MM.1S (cell line): ENCODE data around the gene MMP7.
A peak's percentile ranks its signal among the peaks of the same experiment; 100 is the strongest.

Source experiments
- DNase-seq: peaks from one replicate; pipeline ENCODE4 v3.0.0-alpha.2; 2015
- H2AFZ ChIP-seq: fragments of 300-600 bp; sonication (generic); 2 replicates; pipeline ENCODE4 v1.6.0; 2016; ENCODE audit warnings: antibody characterized with exemption, low read length
- H3F3A ChIP-seq: fragments of 300-600 bp; sonication (generic); 2 replicates; pipeline ENCODE4 v1.6.1; 2016; ENCODE audit warnings: mild to moderate bottlenecking, antibody characterized with exemption, low read length, moderate library complexity, mixed read lengths; ENCODE audit not compliant: insufficient read depth
- H3K27ac ChIP-seq: fragments of 300-600 bp; sonication (generic); 2 replicates; pipeline ENCODE4 v1.5.1; 2016; ENCODE audit warnings: mild to moderate bottlenecking, low read length
- H3K27me3 ChIP-seq: fragments of 300-600 bp; sonication (generic); replicated peaks from 2 replicates; pipeline ENCODE4 v1.6.0; 2016; ENCODE audit warnings: low read length; ENCODE audit not compliant: insufficient read depth
- H3K36me3 ChIP-seq: fragments of 300-600 bp; sonication (generic); replicated peaks from 2 replicates; pipeline ENCODE4 v1.6.1; 2016; ENCODE audit warnings: mild to moderate bottlenecking, low read length, mixed read lengths; ENCODE audit not compliant: insufficient read depth
- H3K4me1 ChIP-seq: fragments of 300-600 bp; sonication (generic); 2 replicates; pipeline ENCODE4 v1.6.1; 2016; ENCODE audit warnings: low read length, mixed read lengths
- H3K4me2 ChIP-seq: fragments of 300-600 bp; sonication (generic); 2 replicates; pipeline ENCODE4 v1.6.0; 2016; ENCODE audit warnings: low read depth, low read length
- H3K4me3 ChIP-seq: fragments of 300-600 bp; sonication (generic); 2 replicates; pipeline ENCODE4 v1.5.1; 2016; ENCODE audit warnings: low read length, mixed read lengths
- H3K79me2 ChIP-seq: fragments of 300-600 bp; sonication (generic); 2 replicates; pipeline ENCODE4 v1.6.1; 2016; ENCODE audit warnings: mixed run types, low read length, mixed read lengths
- H3K9ac ChIP-seq: fragments of 300-600 bp; sonication (generic); 2 replicates; pipeline ENCODE4 v1.6.1; 2016; ENCODE audit warnings: low read length, mixed read lengths
- H3K9me2 ChIP-seq: fragments of 300-600 bp; sonication (generic); replicated peaks from 2 replicates; pipeline ENCODE4 v1.6.1; 2016; ENCODE audit warnings: mild to moderate bottlenecking, low read length, mixed read lengths; ENCODE audit not compliant: insufficient read depth
- H3K9me3 ChIP-seq: fragments of 300-600 bp; sonication (generic); replicated peaks from 2 replicates; pipeline ENCODE4 v1.6.1; 2016; ENCODE audit warnings: mild to moderate bottlenecking, low read length, mixed read lengths; ENCODE audit not compliant: insufficient read depth
- H4K20me1 ChIP-seq: fragments of 300-600 bp; sonication (generic); 2 replicates; pipeline ENCODE4 v1.6.1; 2016; ENCODE audit warnings: mild to moderate bottlenecking, low read length, moderate library complexity, mixed read lengths; ENCODE audit not compliant: insufficient read depth
- EZH2 ChIP-seq: fragments of 300-600 bp; sonication (generic); optimal IDR thresholded peaks from 2 replicates; pipeline ENCODE3; 2017; ENCODE audit warnings: low read depth, mild to moderate bottlenecking, antibody characterized with exemption, low read length, mixed read lengths
- EZH2phosphoT487 ChIP-seq: fragments of 300-600 bp; sonication (generic); IDR thresholded peaks from 2 replicates; pipeline ENCODE4 v1.6.1; 2018; ENCODE audit warnings: antibody characterized with exemption, low read length
- TF ChIP-seq, protein P1 (sequence below): fragments of 300-600 bp; sonication (generic); IDR thresholded peaks from 2 replicates; pipeline ENCODE4 v1.5.1; 2016; ENCODE audit warnings: antibody characterized with exemption, low read length, mixed read lengths

Gene MMP7

DNA sequence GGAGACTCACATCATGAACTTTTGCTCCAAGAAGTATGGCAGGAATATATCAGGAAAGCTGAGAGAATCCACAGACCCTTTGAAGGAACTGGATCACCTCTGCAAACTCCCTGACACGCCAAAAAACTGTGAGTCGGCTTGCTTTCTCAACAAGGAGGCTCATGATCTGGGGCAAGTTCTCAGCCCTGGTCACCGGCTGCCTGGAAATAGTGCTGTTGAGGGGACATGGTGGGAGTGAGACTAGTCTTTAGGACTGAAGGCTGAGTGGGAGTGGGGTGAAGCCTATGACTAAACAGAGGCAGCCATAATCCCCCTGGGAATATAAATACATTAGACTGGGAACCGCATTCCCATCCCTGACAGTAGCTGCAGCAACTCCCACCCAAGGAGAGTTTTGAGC is 8.4 kb upstream of the MMP7 start:
- no peak overlapping the region for H2AFZ ChIP-seq

DNA sequence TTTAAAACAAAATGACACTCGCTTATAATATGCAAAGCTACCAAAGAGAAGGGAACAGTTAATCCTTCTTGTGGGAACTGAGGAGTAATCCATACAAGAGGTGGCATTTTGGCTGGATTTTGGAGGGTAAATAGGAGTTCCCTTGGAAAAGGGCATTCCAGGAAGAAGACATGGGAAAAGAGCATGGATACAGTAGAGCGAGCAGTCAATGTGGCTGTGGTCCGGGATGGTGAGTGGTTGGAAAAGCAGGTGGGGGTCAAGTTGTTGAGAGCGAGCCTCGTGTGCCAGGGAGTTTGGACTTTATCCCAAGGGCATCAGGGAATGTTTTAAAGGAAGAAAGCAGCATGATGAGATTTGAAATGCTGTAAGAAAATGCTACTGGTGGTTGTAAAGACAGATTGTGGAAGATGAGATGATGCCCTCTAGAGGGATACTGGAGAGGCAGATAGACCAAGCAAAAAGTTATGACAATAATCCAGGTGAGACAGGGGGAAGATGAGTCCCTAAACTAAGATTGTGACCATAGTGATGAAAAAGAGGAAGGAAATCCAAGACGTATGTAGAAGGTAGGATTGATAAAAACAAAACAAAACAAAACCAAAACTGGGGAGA is 3.8 kb upstream of the MMP7 start:
- Histone ChIP-seq H3K4me3 (no peak overlapping the region), H3K9ac (no peak overlapping the region), H3K79me2 (no peaks in the 10 kb centered on the region), H4K20me1 (no peaks in the 10 kb centered on the region), H3K4me1 (no peaks in the 10 kb centered on the region), H3K27me3 (no peaks in the 10 kb centered on the region), H3K27ac (no peak overlapping the region), H3F3A (no peaks in the 10 kb centered on the region), H3K9me2 (no peaks in the 10 kb centered on the region), H2AFZ (no peak overlapping the region), H3K4me2 (no peak overlapping the region), H3K9me3 (no peaks in the 10 kb centered on the region), H3K36me3 (no peaks in the 10 kb centered on the region)
- DNase-seq, result no peak
- TF ChIP-seq EZH2phosphoT487, result no peak
- TF ChIP-seq, protein P1, sequence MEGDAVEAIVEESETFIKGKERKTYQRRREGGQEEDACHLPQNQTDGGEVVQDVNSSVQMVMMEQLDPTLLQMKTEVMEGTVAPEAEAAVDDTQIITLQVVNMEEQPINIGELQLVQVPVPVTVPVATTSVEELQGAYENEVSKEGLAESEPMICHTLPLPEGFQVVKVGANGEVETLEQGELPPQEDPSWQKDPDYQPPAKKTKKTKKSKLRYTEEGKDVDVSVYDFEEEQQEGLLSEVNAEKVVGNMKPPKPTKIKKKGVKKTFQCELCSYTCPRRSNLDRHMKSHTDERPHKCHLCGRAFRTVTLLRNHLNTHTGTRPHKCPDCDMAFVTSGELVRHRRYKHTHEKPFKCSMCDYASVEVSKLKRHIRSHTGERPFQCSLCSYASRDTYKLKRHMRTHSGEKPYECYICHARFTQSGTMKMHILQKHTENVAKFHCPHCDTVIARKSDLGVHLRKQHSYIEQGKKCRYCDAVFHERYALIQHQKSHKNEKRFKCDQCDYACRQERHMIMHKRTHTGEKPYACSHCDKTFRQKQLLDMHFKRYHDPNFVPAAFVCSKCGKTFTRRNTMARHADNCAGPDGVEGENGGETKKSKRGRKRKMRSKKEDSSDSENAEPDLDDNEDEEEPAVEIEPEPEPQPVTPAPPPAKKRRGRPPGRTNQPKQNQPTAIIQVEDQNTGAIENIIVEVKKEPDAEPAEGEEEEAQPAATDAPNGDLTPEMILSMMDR, result peak; percentile 45

More for the DNA sequence above, 8.4 kb upstream of the MMP7 start:
- Histone ChIP-seq H3K9me3 (no peaks in the 10 kb centered on the region), H3K27me3 (no peaks in the 10 kb centered on the region), H3K9ac (no peak overlapping the region), H3K4me3 (no peak overlapping the region), H3K4me1 (no peaks in the 10 kb centered on the region), H3F3A (no peaks in the 10 kb centered on the region), H3K36me3 (no peaks in the 10 kb centered on the region), H3K9me2 (no peaks in the 10 kb centered on the region), H4K20me1 (no peaks in the 10 kb centered on the region), H3K27ac (no peak overlapping the region), H3K79me2 (no peaks in the 10 kb centered on the region), H3K4me2 (no peak overlapping the region)
- DNase-seq, result no peak
- TF ChIP-seq, protein P1, result no peak
- TF ChIP-seq EZH2phosphoT487, result no peak
- TF ChIP-seq EZH2, result no peak

DNA sequence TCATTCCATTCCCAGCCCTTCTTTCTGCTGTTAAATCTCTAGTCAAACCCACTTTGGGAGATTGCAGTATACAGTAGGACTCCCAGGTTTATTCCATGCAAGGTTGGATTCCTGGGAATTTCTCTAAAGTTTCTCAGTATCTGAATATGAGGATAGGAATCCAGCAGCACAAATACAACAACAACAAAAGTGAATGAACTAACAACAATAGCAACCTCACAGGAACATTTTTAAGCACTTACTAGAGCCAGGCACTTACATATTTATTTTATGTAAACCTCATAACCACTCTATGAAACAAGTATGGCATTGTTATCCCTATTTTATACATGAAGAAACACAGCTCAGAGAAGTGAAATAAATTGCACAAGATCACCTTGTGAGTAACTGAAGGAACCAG is 1.9 kb downstream of the MMP7 start:
- no peak overlapping the region for H3K27ac ChIP-seq
- H4K20me1 ChIP-seq, result no peaks in the 10 kb centered on the region
- TF ChIP-seq, protein P1, result no peak
- TF ChIP-seq EZH2phosphoT487 (no peak), EZH2 (no peak)
- no peak for DNase-seq
- no peak overlapping the region for H3K9ac ChIP-seq
- H3K4me1 ChIP-seq, result no peaks in the 10 kb centered on the region
- H3K4me3 ChIP-seq, result no peak overlapping the region
- no peaks in the 10 kb centered on the region for H3K27me3 ChIP-seq
- no peaks in the 10 kb centered on the region for H3K9me3 ChIP-seq
- H3K79me2 ChIP-seq, result no peaks in the 10 kb centered on the region
- no peaks in the 10 kb centered on the region for H3K36me3 ChIP-seq
- no peak overlapping the region for H3K4me2 ChIP-seq
- no peaks in the 10 kb centered on the region for H3K9me2 ChIP-seq
- no peak overlapping the region for H2AFZ ChIP-seq
- no peaks in the 10 kb centered on the region for H3F3A ChIP-seq
